Muscle layer of duodenum (tissue), 2 donors: ENCODE data around the gene LEF1.

ENCODE experiments used
- H3K27ac ChIP-seq: one replicate; pipeline ENCODE4 v1.7.0; 2013; ENCODE audit warnings: mild to moderate bottlenecking, low read length
- H3K27me3 ChIP-seq: one replicate; pipeline ENCODE4 v1.7.0; 2013; ENCODE audit warnings: low read depth, mild to moderate bottlenecking, control low read depth, low read length
- H3K36me3 ChIP-seq, 2 donors: one replicate each; pipeline ENCODE4 v1.7.0; 2013; ENCODE audit warnings: low read length in 2 of 2, control low read depth in 1 of 2, mild to moderate bottlenecking in 1 of 2; ENCODE audit not compliant: insufficient read depth in 2 of 2, control insufficient read depth in 1 of 2
- H3K4me1 ChIP-seq, 2 donors: one replicate each; pipeline ENCODE4 v1.7.0; 2013; ENCODE audit warnings: low read length in 2 of 2, mild to moderate bottlenecking in 2 of 2, control low read depth in 1 of 2, moderate library complexity in 1 of 2; ENCODE audit not compliant: insufficient read depth in 2 of 2, control insufficient read depth in 1 of 2
- H3K4me3 ChIP-seq, 2 donors: one replicate each; pipeline ENCODE4 v1.7.0; 2013; ENCODE audit warnings: low read length in 2 of 2, low read depth in 1 of 2, mild to moderate bottlenecking in 1 of 2
- H3K9me3 ChIP-seq, 2 donors: one replicate each; pipeline ENCODE4 v1.7.0; 2013; ENCODE audit warnings: low read length in 2 of 2, control low read depth in 1 of 2, mild to moderate bottlenecking in 1 of 2; ENCODE audit not compliant: control insufficient read depth in 1 of 2
- donor health status: healthy.

The LEF1 gene

GRCh38 chr4:108144451-108144850 lies 24.3 kb downstream of the LEF1 start:
- Histone ChIP-seq H3K4me1 (peaks cover 0 to under 1% of the 10 kb centered on the region in 2 donors), H3K27ac (no peak overlapping the region), H3K27me3 (no peaks in the 10 kb centered on the region), H3K36me3 (no peaks in the 10 kb centered on the region), H3K9me3 (no peaks in the 10 kb centered on the region), H3K4me3 (no peak overlapping the region)

GRCh38 chr4:108143515-108143914 lies 25.2 kb downstream of the LEF1 start:
- peaks cover 0 to 3% of the 10 kb centered on the region in 2 donors for H3K4me1 ChIP-seq
- H3K36me3 ChIP-seq = no peaks in the 10 kb centered on the region
- H3K27me3 ChIP-seq = no peaks in the 10 kb centered on the region
- no peak overlapping the region for H3K27ac ChIP-seq
- H3K9me3 ChIP-seq = no peaks in the 10 kb centered on the region
- H3K4me3 ChIP-seq = no peak overlapping the region

- Histone ChIP-seq H3K27me3 (no peaks in the 10 kb centered on the region), H3K36me3 (no peaks in the 10 kb centered on the region), H3K4me3 (no peak overlapping the region), H3K27ac (no peak overlapping the region), H3K4me1 (peaks cover 0 to 3% of the 10 kb centered on the region in 2 donors), H3K9me3 (no peaks in the 10 kb centered on the region)
Measured at GRCh38 chr4:108142870-108143269, 25.9 kb downstream of the LEF1 start.

- H3K27me3 ChIP-seq = no peaks in the 10 kb centered on the region
- H3K4me1 ChIP-seq = peaks cover 0 to 3% of the 10 kb centered on the region in 2 donors
- H3K36me3 ChIP-seq = no peaks in the 10 kb centered on the region
- no peak overlapping the region for H3K4me3 ChIP-seq
- H3K27ac ChIP-seq = no peak overlapping the region
- H3K9me3 ChIP-seq = no peaks in the 10 kb centered on the region
Measured at GRCh38 chr4:108141213-108141950, 27.4 kb downstream of the LEF1 start.

GRCh38 chr4:108140328-108140727 lies 28.4 kb downstream of the LEF1 start:
- Histone ChIP-seq H3K27me3 (no peaks in the 10 kb centered on the region), H3K4me3 (no peak overlapping the region), H3K36me3 (no peaks in the 10 kb centered on the region), H3K9me3 (no peaks in the 10 kb centered on the region), H3K4me1 (peaks cover 0 to 3% of the 10 kb centered on the region in 2 donors), H3K27ac (no peak overlapping the region)

- H3K27me3 ChIP-seq = no peaks in the 10 kb centered on the region
- H3K9me3 ChIP-seq = no peaks in the 10 kb centered on the region
- no peak overlapping the region for H3K27ac ChIP-seq
- no peak overlapping the region for H3K4me3 ChIP-seq
- peaks cover 0 to 3% of the 10 kb centered on the region in 2 donors for H3K4me1 ChIP-seq
- no peaks in the 10 kb centered on the region for H3K36me3 ChIP-seq
Measured at GRCh38 chr4:108139089-108139488, 29.6 kb downstream of the LEF1 start.

GRCh38 chr4:108135549-108136209 lies 33.1 kb downstream of the LEF1 start:
- Histone ChIP-seq H3K27me3 (no peaks in the 10 kb centered on the region), H3K4me1 (peaks cover 0 to 3% of the 10 kb centered on the region in 2 donors), H3K36me3 (no peaks in the 10 kb centered on the region), H3K4me3 (no peak overlapping the region), H3K9me3 (no peaks in the 10 kb centered on the region), H3K27ac (no peak overlapping the region)

- H3K27ac ChIP-seq = no peak overlapping the region
- H3K27me3 ChIP-seq = no peaks in the 10 kb centered on the region
- H3K36me3 ChIP-seq = no peaks in the 10 kb centered on the region
Measured at GRCh38 chr4:108130955-108131354, 37.8 kb downstream of the LEF1 start.

GRCh38 chr4:108129196-108129595 lies 39.5 kb downstream of the LEF1 start:
- Histone ChIP-seq H3K4me1 (no peaks in the 10 kb centered on the region), H3K27me3 (no peaks in the 10 kb centered on the region)

More at GRCh38 chr4:108130955-108131354, 37.8 kb downstream of the LEF1 start:
- no peaks in the 10 kb centered on the region for H3K4me1 ChIP-seq
- no peak overlapping the region for H3K4me3 ChIP-seq
- no peaks in the 10 kb centered on the region for H3K9me3 ChIP-seq

GRCh38 chr4:108126806-108127205 lies 41.9 kb downstream of the LEF1 start:
- Histone ChIP-seq H3K36me3 (no peaks in the 10 kb centered on the region), H3K27ac (no peak overlapping the region), H3K4me1 (no peaks in the 10 kb centered on the region), H3K4me3 (no peak overlapping the region), H3K9me3 (no peaks in the 10 kb centered on the region), H3K27me3 (no peaks in the 10 kb centered on the region)

More at GRCh38 chr4:108129196-108129595, 39.5 kb downstream of the LEF1 start:
- no peaks in the 10 kb centered on the region for H3K36me3 ChIP-seq
- no peaks in the 10 kb centered on the region for H3K9me3 ChIP-seq
- H3K27ac ChIP-seq = no peak overlapping the region
- no peak overlapping the region for H3K4me3 ChIP-seq

GRCh38 chr4:108120789-108121188 lies 47.9 kb downstream of the LEF1 start:
- Histone ChIP-seq H3K27ac (no peak overlapping the region), H3K9me3 (no peaks in the 10 kb centered on the region), H3K27me3 (no peaks in the 10 kb centered on the region), H3K4me1 (no peaks in the 10 kb centered on the region), H3K36me3 (no peaks in the 10 kb centered on the region), H3K4me3 (no peak overlapping the region)
